CD4-positive, alpha-beta T cell treated with Interleukin-17A for 4 hours (primary cell): ENCODE data around the gene TEX12.
"Not testable (repeated sequence)": the region's sequence is repeated elsewhere in the genome, so short reads cannot be mapped to it uniquely, and the experiment has no call there.

Experiments used
- DNase-seq: peaks from one replicate; pipeline ENCODE4 v3.0.0-alpha.2; 2020; ENCODE audit warnings: mixed read lengths

The TEX12 gene

GRCh38 chr11:112167145-112167544, at the start of gene TEX12:
TEX12 (plus strand) TSS chr11:112167372; CDS start chr11:112169269, 1,897 bp downstream.
- DNase-seq, result no peak

- DNase-seq, result no peak
These were observed 49.0 kb upstream of the TEX12 start for GRCh38 chr11:112118176-112118575.

GRCh38 chr11:112121981-112122615, 45.1 kb upstream of the TEX12 start:
- DNase-seq, result no peak

- DNase-seq, result no peak
These were observed 44.0 kb upstream of the TEX12 start for GRCh38 chr11:112123129-112123528.

- DNase-seq, result no peak
These were observed 40.1 kb upstream of the TEX12 start for GRCh38 chr11:112127056-112127455.

- no peak for DNase-seq
These were observed 38.6 kb upstream of the TEX12 start for GRCh38 chr11:112128483-112129121.

GRCh38 chr11:112129656-112130055, 37.5 kb upstream of the TEX12 start:
- no peak for DNase-seq

- no peak for DNase-seq
These were observed 34.4 kb upstream of the TEX12 start for GRCh38 chr11:112132737-112133136.

GRCh38 chr11:112134473-112134872, 32.7 kb upstream of the TEX12 start:
- DNase-seq, result no peak

GRCh38 chr11:112143597-112143996, 23.6 kb upstream of the TEX12 start:
- DNase-seq, result no peak

GRCh38 chr11:112150517-112150916, 16.7 kb upstream of the TEX12 start:
- DNase-seq, result no peak

- no peak for DNase-seq
These were observed 10.8 kb upstream of the TEX12 start for GRCh38 chr11:112156153-112156955.

- DNase-seq, result no peak
These were observed 10.0 kb upstream of the TEX12 start for GRCh38 chr11:112156956-112157766.

- DNase-seq, result no peak
These were observed 7.8 kb upstream of the TEX12 start for GRCh38 chr11:112159098-112160065.

- no peak for DNase-seq
These were observed 6.9 kb upstream of the TEX12 start for GRCh38 chr11:112160091-112160848.

- DNase-seq, result no peak
These were observed 6.2 kb upstream of the TEX12 start for GRCh38 chr11:112161012-112161411.

GRCh38 chr11:112162200-112162599, 5.0 kb upstream of the TEX12 start:
- DNase-seq, result not testable (repeated sequence)

- no peak for DNase-seq
These were observed 4.2 kb upstream of the TEX12 start for GRCh38 chr11:112162761-112163546.

GRCh38 chr11:112163875-112164685, 3.1 kb upstream of the TEX12 start, which contains the start of gene IL18:
IL18 (minus strand) TSS chr11:112164094; CDS start chr11:112155053, 9,041 bp downstream.
- DNase-seq, result no peak
